ENCODE data around the gene FSIP1. TPM values are rescaled to one million over a fixed set of nuclear protein-coding genes. Genes with fewer than 3 reads are reported as not detected.

The FSIP1 gene
- total RNA-seq, 1 donor from 2014 or later: not detected

DNA sequence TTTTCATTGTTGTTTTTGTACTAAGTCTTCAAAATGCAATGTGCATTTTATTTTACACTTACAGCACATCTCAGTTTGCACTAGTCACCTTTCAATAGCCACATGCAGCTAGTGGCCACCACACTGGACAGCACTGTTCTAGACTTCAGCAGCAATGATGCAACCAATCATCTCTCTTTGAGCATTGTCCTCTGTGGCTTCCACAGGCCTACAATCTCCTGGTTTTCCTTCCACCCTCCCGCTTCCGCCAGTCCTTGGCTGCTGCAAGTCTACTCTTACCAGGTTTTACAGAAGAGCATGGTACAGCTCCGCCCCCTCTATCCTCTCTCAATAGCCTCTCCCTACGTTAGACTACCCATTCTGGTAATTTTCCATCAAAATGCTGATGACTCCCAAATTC lies 25.1 kb upstream of the FSIP1 start:
- TF ChIP-seq, protein P1, sequence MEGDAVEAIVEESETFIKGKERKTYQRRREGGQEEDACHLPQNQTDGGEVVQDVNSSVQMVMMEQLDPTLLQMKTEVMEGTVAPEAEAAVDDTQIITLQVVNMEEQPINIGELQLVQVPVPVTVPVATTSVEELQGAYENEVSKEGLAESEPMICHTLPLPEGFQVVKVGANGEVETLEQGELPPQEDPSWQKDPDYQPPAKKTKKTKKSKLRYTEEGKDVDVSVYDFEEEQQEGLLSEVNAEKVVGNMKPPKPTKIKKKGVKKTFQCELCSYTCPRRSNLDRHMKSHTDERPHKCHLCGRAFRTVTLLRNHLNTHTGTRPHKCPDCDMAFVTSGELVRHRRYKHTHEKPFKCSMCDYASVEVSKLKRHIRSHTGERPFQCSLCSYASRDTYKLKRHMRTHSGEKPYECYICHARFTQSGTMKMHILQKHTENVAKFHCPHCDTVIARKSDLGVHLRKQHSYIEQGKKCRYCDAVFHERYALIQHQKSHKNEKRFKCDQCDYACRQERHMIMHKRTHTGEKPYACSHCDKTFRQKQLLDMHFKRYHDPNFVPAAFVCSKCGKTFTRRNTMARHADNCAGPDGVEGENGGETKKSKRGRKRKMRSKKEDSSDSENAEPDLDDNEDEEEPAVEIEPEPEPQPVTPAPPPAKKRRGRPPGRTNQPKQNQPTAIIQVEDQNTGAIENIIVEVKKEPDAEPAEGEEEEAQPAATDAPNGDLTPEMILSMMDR (IDR thresholded peaks at IDR 0.05): no peak
- Histone ChIP-seq H3K4me1 (no peaks in the 10 kb centered on the region), H3K9me3 (no peaks in the 10 kb centered on the region)

DNA sequence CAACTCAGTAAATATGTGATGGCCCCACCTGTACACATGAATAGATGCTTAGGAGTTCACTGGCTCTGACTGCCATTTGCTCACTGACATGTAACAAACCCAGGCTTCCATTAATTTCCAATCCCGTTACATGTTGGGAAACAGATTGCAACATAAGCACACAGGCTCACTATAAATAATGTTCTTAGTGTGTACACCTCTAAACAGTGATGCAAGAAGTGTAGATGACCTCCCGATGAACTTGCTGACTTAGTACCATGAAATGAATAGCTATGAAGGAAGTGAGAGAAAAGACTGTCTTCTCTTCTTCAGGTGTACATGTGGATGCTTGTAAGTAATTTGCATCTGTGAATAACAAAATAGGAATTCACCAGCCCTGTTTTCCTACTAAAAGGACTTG lies 21.4 kb upstream of the FSIP1 start:
- Histone ChIP-seq H3K4me1 (no peaks in the 10 kb centered on the region), H3K27ac (no peak overlapping the region), H3K36me3 (peaks cover 16 to 22% of the 10 kb centered on the region in 2 donors), H3K4me3 (no peak overlapping the region), H3K27me3 (no peaks in the 10 kb centered on the region), H3K9me3 (no peaks in the 10 kb centered on the region)
- intact Hi-C loops (cut with DNase I): no loop called here
- DNase-seq (ENCODE audit: low spot score in 2 of 2): no peak
- TF ChIP-seq, protein P1 (IDR thresholded peaks at IDR 0.05): no peak

More for the DNA sequence above, 25.1 kb upstream of the FSIP1 start:
- H3K4me3 ChIP-seq: no peak overlapping the region
- H3K27ac ChIP-seq: no peak overlapping the region
- peaks cover 0 to 6% of the 10 kb centered on the region in 2 donors for H3K36me3 ChIP-seq
- DNase-seq (ENCODE audit: low spot score in 2 of 2): no peak
- H3K27me3 ChIP-seq: no peaks in the 10 kb centered on the region
- intact Hi-C loops (cut with DNase I): no loop called here

DNA sequence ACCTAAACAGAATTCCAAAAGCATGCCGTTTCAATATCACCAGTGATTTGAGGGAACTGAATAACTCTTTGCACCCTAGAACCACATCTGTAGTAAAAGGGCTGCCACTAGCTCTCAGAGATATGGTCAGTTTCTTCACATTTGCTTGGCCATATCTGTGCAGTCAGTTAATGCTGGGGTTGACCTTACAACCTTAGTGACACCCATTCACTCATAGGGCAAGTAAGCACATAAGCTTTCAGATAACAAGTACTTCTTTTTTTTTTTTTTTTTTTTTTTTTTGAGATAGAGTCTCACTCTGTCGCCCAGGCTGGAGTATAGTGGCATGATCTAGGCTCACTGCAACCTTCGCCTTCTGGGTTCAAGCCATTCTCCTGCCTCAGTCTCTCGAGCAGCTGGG lies 20.4 kb upstream of the FSIP1 start:
- intact Hi-C loops (cut with DNase I): no loop called here

DNA sequence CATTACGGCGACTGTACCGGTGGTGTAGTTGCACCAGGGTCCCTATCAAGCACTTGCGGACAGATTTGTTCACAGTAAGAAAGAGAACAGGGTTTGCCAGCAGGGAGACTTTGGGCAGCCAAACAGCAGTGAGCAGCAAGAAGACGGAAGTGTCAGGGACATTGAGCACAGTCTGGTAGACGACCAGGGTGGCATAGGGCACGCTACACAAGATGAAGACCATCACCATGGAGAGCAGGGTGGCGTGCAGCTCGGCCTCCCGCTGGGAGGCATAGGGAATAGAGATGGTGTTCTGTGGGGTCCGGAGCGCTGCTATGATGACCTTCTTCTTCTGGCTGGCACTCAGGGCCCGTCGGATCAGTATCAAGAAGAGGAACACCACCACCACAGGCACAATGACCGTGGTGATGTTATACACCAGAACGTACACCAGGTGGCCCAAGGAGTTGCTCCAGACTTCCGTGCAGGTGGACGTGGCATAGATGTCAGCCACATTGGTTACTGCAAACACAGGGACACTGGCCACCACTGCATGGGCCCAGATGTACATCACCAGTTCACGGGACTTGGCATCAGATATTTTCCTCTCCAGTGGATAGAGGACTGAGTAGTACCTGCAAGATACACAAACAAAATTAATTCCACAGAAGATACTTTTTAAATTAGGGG lies 19.1 kb upstream of the FSIP1 start:
- Histone ChIP-seq H3K9me3 (no peaks in the 10 kb centered on the region), H3K4me1 (no peaks in the 10 kb centered on the region), H3K4me3 (no peak overlapping the region), H3K27me3 (no peaks in the 10 kb centered on the region), H3K27ac (no peak overlapping the region), H3K36me3 (peaks cover 16 to 31% of the 10 kb centered on the region in 2 donors)
- TF ChIP-seq, protein P1 (IDR thresholded peaks at IDR 0.05): peak in 2 of 3 experiments; percentile 3 to 25
- intact Hi-C loops (cut with DNase I): no loop called here
- DNase-seq (ENCODE audit: low spot score in 2 of 2): no peak

More for the DNA sequence above, 20.4 kb upstream of the FSIP1 start:
- Histone ChIP-seq H3K9me3 (no peaks in the 10 kb centered on the region), H3K27me3 (no peaks in the 10 kb centered on the region), H3K36me3 (peaks cover 16 to 29% of the 10 kb centered on the region in 2 donors), H3K27ac (no peak overlapping the region), H3K4me1 (no peaks in the 10 kb centered on the region), H3K4me3 (no peak overlapping the region)
- TF ChIP-seq, protein P1 (IDR thresholded peaks at IDR 0.05): no peak
- no peak for DNase-seq (ENCODE audit: low spot score in 2 of 2)

DNA sequence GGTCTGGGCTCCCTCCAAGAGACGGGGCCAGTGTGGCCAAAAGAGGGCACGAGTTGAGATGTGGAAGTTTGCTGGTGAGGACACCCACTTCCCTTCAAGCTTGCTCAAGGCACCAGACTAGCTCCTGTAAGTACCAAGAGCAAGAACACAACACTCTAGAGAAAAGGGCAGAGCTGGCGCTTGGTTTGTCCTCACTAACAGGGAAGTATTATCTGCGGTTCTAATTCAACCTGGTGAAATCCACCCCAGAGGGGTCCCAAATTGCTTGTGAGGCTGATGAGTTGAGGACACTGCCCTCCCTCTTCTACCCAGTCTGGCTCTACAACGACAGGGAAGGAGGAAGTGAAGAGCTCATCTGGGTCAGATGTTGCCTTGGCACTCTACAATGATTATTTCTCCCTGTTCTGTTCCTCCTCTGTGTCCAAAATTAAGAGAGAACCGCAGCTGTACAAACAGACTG lies 16.9 kb upstream of the FSIP1 start:
- no peak for DNase-seq (ENCODE audit: low spot score in 2 of 2)
- Histone ChIP-seq H3K4me3 (no peak overlapping the region), H3K4me1 (no peaks in the 10 kb centered on the region), H3K27me3 (no peaks in the 10 kb centered on the region), H3K36me3 (peaks cover 16 to 25% of the 10 kb centered on the region in 2 donors), H3K27ac (no peak overlapping the region), H3K9me3 (no peaks in the 10 kb centered on the region)
- TF ChIP-seq, protein P1 (IDR thresholded peaks at IDR 0.05): no peak
- intact Hi-C loops (cut with DNase I): no loop called here
